Cardiac fibroblast (primary cell): ENCODE results near the gene PTPMT1.

Source experiments
- DNase-seq, 2 donors: peaks; one replicate each; pipeline versions ENCODE4 v3.0.0 to v3.0.0-alpha.2; 2010; ENCODE audit warnings: low read depth in 2 of 2
- H3K4me3 ChIP-seq, 2 donors: replicated peaks in 1 of 2; 1 replicate in 1 of 2; 2 replicates in 1 of 2; pipeline ENCODE4 v1.5.1; 2011; ENCODE audit warnings: low read depth in 2 of 2, low read length in 2 of 2, mild to moderate bottlenecking in 2 of 2, moderate library complexity in 1 of 2
- TF ChIP-seq, protein P1 (sequence below): IDR thresholded peaks from one replicate; pipeline ENCODE4 v1.5.1; 2011; ENCODE audit warnings: low read depth, mild to moderate bottlenecking, low read length, inconsistent platforms

PTPMT1 gene

DNA sequence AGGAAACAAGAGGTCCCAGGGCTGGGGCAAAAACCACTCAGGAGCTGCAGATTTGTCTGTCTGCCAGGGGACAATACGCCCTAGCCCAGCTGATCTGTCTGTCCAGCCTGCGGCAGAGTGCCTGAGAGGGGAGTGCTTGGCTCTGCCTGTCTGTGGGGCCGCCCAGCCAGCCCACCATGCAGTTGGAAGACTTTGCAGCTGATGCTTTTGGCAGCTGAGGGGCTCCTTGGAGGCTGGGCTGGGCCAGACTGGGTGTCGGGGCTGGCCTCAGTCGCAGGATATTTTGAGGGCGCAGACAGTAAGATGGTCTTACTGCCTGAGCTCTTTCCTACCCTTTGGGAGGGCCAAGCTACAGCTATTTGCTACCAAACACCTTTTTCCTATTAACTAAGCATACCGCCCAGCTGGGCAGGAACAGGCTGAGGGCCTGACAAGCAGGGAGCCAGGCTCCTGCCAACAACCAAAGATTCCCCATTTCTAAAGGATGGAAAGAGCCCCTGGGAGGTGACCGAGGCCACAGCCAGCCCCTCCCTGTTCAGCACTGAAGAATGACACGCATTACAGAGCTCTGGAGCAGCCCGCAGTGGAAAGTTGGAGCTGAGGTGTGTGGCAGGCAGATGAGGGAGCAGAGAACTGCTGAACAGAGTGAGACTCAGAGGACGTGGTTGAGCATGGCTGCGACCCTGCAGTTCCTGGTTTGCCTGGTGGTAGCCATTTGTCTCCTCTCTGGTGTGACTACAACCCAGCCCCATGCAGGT is 20.9 kb downstream of the PTPMT1 start, which contains the start of gene FAM180B:
FAM180B (plus strand) TSS at position 581 of the 758 bp plus-strand sequence; CDS start at position 672, 91 bp downstream.
- H3K4me3 ChIP-seq, result no peak within 1 kb of the TSS
- DNase-seq, result no peak

DNA sequence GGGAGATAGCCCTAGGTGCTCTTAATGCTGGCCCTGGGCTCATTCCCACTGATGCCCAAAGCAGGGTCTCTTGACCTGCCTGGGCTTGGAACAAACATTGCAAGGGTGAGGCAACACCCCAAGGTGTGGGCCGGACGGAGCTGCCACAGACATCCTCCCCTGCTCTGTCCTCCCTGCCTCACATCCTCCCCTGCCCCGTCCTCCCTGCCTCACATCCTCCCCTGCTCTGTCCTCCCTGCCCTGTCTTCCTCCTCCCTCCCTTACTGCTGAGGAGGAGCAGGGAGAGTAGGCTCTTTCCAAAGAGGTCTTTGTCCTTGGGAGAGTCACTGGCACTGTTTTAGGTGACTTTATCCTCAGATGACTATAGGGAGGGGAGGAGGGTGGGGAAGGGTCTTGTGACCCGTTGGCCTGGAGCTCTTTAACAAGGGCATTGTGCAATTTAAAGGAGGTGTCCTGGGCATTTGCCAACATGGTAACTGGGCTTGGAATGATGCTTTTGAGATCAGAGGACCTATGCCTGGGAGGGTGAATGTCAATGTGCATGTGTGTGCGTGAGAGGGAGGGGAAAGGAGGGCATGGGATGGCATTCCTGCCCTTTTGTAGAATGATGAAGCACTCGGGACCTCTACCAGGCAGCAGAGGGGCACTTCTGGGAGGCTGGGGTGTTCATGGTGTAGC is 21.8 kb downstream of the PTPMT1 start:
- no peak overlapping the region for H3K4me3 ChIP-seq
- TF ChIP-seq, protein P1, sequence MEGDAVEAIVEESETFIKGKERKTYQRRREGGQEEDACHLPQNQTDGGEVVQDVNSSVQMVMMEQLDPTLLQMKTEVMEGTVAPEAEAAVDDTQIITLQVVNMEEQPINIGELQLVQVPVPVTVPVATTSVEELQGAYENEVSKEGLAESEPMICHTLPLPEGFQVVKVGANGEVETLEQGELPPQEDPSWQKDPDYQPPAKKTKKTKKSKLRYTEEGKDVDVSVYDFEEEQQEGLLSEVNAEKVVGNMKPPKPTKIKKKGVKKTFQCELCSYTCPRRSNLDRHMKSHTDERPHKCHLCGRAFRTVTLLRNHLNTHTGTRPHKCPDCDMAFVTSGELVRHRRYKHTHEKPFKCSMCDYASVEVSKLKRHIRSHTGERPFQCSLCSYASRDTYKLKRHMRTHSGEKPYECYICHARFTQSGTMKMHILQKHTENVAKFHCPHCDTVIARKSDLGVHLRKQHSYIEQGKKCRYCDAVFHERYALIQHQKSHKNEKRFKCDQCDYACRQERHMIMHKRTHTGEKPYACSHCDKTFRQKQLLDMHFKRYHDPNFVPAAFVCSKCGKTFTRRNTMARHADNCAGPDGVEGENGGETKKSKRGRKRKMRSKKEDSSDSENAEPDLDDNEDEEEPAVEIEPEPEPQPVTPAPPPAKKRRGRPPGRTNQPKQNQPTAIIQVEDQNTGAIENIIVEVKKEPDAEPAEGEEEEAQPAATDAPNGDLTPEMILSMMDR, result no peak
- peak in 1 of 2 donors; percentile 33 for DNase-seq

More for the DNA sequence above, 20.9 kb downstream of the PTPMT1 start, which contains the start of gene FAM180B:
- TF ChIP-seq, protein P1, result no peak

DNA sequence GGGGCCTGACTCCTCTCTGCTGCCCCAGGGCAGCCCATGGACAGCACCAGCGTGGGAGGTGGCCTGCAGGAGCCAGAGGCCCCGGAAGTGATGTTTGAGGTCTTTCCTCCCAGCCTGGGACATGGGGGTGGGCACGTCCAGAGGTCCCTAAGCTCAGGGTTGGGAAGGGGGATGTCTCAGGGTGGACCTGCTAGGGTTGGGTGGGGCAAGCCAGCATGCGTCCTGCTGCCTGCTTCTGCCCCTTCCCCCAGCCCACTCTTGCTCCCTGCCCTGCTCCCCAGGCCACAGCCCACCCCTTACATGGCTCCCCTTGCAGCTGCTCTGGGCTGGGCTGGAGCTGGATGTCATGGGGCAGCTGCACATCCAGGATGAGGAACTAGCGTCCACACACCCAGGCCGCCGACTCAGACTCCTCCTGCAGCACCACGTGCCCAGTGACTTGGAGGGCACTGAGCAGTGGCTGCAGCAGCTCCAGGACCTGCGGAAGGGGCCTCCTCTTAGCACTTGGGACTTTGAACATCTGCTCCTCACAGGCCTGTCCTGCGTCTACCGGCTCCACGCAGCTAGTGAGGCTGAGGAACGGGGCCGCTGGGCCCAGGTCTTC is 22.4 kb downstream of the PTPMT1 start:
- no peak for DNase-seq
- TF ChIP-seq, protein P1, result no peak
- no peak overlapping the region for H3K4me3 ChIP-seq

DNA sequence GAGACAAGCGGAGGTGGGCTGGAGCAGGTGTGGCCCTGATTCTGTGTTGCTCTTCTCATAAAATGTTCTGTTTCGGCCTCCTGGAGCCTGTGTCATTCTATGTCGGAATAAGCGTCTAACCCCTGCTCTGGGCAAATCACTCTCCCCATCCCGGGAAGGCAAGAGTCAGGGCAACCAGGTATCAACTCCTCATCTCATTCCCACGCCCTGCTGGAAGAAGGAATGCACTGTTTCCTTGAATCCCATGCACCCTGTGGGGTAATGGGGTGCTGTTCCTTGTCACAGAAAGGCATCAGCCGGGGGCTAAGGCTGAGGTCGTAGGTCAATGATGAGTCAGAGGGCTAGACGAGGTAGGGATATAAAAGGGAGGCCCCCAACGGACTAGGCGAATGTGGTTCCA is 23.7 kb downstream of the PTPMT1 start:
- H3K4me3 ChIP-seq, result no peak overlapping the region

DNA sequence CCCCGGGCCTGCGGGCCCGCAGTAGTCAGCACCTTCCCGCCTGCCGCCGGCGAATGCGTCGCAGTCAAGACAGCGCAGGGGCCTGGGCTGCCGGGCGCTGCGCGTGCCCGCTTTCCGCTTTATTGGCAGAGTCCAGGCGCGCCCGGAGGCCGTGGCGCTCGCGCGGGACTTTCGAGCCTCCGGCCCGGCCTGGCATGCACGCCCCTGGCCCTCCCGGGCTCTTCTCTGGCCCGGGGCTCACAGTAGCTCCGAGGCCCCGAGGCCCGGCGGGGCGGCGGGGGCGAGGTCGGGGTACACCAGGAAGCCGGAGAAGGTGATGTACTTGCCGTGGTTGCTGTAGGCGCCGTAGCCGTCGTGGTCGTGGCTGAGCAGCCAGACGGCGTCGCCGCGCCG is 24.2 kb downstream of the PTPMT1 start:
- H3K4me3 ChIP-seq, result peak overlapping the region in 1 of 2 donors; percentile 25
- no peak for DNase-seq
- TF ChIP-seq, protein P1, result no peak

More for the DNA sequence above, 23.7 kb downstream of the PTPMT1 start:
- DNase-seq, result no peak
- TF ChIP-seq, protein P1, result no peak

DNA sequence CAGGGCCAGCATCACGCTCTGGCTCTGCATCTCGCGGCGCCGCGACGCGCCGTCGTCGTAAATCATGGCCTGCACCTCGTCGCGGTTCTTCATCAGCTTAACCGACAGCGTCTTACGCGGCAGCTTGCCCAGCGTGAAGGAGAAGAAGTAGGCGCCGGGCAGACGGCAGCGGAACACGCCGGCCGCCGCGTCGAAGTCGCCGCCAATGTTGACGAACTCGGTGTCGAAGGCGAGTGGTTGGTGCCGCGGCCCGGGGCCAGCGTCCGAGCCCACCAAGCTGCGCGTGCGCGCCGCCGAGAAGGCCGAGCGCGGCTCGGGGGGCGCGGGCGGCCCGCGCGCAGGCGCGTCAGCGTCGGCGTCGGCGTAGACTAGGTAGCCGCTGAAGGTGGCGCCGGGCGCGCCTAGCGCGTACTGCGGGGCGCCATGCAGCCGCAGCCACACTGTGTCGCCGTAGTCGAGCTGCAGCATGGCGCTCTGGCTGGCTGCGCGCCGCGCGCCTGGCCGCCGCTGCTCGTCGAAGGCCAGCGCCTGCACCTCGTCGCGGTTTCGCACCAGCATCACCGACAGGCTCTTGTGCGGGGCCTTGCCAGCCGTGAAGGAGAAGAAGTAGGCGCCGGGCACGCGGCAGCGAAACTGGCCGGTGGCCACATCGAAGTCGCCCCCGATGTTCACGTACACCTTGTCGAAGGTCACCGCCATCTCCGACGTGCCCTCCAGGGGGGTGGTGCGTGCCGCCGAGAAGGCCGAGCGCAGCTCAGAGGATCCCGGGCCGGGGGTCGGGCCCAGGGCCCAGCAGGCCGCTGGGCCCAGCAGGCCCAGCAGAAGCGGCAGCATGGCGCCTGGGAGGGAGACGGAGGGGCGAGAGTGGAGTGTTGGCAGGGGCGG is 24.8 kb downstream of the PTPMT1 start:
- no peak for DNase-seq
- peak overlapping the region in 1 of 2 donors; percentile 25 for H3K4me3 ChIP-seq
- TF ChIP-seq, protein P1, result no peak
